ENCODE data around the gene AMDHD2.

The AMDHD2 gene

GRCh38 chr16:2499454-2499853 is 20.7 kb upstream of the AMDHD2 start:
- DNase-seq (ENCODE audit: low read depth in 3 of 3), result no peak

DNA sequence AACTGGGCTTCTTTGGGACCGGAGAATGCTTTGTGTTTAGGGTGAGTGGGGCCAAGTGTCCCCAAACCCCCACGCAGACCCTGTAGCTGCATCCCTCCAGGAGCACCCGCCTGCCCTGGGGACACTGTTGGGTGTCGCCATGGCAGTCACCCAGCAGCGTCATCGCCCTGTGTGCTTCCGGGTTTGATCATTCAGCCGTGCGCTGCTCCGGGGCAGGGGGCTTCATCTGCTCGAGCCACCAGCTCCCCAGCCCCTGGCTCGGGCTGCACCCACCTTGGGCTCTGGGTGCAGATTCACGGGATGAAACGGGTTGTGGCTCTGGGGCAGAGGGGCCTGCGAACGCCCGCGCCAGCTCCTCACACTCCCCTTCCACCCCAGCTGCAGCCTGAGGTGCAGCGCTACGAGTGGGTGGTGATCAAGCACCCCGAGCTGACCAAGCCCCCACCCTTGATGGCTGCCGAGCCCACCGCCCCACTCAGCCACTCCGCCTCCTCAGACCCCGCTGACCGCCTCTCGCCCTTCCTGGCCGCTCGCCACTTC is 20.2 kb upstream of the AMDHD2 start:
- DNase-seq (ENCODE audit: low read depth in 3 of 3), result no peak

DNA sequence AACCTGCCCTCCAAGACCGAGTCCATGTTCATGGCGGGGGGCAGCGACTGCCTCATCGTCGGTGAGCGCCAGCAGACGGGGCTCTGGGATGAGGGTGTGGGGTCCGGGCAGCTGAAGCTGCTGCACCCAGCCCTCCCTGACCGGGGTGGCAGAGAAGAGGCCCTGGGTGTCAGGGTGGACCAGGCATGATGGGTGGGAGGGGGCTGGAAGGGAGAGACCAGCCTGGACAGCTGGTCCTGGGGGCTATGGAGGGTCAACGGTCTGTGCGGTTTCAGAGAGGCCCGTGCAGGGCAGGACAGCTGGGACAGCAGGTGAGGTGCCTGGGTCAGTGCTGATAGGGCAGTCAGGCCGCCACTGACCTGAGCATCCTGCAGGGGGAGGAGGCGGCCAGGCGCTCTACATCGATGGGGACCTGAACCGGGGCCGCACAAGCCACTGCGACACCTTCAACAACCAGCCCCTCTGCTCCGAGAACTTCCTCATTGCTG is 19.7 kb upstream of the AMDHD2 start:
- DNase-seq (ENCODE audit: low read depth in 3 of 3), result no peak

DNA sequence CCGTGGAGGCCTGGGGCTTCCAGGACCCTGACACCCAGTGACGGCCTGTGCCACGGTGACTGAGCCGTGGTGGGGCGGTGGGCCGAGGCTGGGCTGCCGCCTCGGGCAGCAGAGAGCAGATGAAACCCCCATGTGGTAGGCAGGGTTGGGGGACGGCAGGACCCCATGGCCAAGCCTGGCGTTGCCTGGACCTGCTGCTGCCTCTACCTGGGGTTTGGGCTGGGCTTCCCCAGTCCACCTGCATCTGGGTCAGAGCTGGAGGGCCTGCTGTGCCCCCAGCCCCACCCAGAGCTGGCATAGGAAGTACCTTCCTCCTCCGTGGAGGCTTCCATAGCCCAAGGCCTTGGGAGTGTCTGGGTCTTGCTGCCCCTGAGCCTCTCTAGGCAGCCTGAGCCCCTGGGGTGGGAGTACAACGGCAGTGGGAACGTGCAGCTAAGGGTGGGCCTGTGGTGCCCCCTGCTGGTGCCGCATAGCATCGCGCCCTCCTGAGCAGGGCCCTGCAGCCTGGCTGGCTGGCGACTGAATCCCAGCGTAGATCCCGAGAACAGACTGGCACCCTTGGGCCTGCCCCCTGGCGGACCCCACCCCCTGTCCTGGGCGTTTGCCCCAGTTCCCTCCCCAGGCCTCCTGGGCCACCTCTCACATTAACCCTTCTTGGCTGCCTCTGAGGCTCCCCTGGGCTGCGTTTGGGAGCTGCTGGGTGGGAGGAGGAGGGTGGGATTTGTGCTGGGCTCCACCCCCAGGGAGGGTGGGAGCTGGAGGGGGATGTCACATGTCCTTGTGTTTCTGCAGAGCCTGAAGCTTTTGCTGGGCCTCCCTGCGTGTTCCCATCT is 19.0 kb upstream of the AMDHD2 start:
- DNase-seq (ENCODE audit: low read depth in 3 of 3), result peak; percentile 64 to 78 (median 66)

- DNase-seq (ENCODE audit: low read depth in 3 of 3), result no peak
These were observed 17.9 kb upstream of the AMDHD2 start for GRCh38 chr16:2501946-2502895.

DNA sequence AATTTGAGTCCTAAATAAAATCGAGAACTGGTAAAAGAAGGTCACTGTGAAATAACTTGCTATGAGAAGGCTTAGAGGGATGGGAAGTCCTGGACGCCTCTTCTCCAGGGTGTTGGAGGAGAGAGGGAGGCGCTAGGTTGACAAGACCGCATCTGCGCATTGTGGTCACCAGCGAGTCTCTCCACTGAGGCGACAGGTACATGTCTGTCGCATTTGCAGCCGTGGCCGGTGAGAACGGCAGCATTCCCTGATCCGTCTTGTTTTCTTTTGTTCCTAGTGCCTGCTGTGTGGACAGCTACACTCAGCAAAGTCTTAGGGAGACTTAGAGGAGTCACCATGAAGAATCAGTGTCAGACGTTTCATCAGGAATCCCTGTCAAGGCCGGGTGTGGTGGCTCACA is 14.5 kb upstream of the AMDHD2 start:
- no peak for DNase-seq (ENCODE audit: low read depth in 3 of 3)

GRCh38 chr16:2507052-2507659 is 13.0 kb upstream of the AMDHD2 start:
- DNase-seq (ENCODE audit: low read depth in 3 of 3), result no peak

DNA sequence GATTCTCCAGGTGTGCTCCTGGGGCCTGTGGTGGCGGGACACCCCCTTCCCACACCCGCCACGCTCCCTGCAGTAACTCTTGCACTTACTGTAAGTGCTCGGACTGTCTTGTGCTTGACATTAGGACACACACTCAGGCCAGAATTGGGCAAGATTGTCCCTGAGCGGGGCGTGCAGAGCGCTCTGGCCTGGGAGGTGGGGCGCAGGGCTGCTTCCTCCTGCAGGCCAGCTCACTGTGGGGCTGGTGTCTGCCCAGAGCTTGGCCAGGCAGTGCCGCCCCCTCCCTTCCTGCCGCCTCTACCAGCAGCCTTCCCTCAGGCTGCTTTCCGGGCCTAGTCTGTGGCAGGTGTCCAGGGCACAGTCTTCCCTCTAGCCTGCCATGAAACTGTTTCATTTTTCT is 12.5 kb upstream of the AMDHD2 start:
- DNase-seq (ENCODE audit: low read depth in 3 of 3), result no peak

GRCh38 chr16:2508722-2509400 is 11.3 kb upstream of the AMDHD2 start:
- no peak for DNase-seq (ENCODE audit: low read depth in 3 of 3)

GRCh38 chr16:2511128-2511800 is 8.9 kb upstream of the AMDHD2 start:
- DNase-seq (ENCODE audit: low read depth in 3 of 3), result no peak

GRCh38 chr16:2511996-2512734 is 8.0 kb upstream of the AMDHD2 start:
- DNase-seq (ENCODE audit: low read depth in 3 of 3), result no peak

DNA sequence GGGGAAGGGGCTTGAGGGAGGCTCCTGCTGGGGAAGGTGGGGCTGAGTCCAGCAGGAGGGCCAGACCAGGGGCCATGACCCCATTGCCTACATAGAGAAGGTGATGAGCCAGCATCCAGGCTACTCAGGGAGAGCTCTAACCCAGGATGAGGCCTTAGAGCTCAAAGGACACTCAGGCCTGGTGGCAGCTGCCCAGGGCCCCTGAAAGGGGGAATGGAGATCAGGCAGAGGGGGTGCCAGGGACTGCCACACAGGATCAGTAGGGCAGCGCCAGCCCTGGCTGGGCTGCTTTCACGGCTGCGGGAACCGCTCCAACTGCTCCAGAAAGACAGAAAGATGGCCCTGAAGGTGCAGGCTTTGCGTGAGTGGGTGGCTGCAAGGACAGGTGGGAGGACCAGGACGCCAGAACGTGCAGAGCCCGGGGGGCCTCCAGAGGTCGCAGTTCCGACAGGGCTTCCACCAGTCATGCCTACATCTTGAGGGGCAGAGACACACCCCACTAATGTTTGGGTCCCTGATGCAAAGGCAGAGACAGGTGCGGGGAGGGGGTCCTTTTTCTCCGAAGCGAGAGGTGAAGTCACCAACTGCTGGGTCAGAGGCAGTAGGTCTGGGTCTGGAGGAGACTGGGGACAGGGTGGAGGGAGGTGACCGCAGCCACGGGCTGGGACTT is 7.3 kb upstream of the AMDHD2 start:
- DNase-seq (ENCODE audit: low read depth in 3 of 3), result no peak

GRCh38 chr16:2513405-2514332 is 6.5 kb upstream of the AMDHD2 start, which contains the start of gene ATP6V0C:
ATP6V0C (plus strand) TSS chr16:2513952; CDS start chr16:2514104, 152 bp downstream.
- DNase-seq (ENCODE audit: low read depth in 3 of 3), result peak; percentile 77 to 86 (median 79)

- DNase-seq (ENCODE audit: low read depth in 3 of 3), result peak in 1 of 3 experiments; percentile 24
These were observed 5.6 kb upstream of the AMDHD2 start for GRCh38 chr16:2514333-2515179.

GRCh38 chr16:2515180-2515851 is 4.9 kb upstream of the AMDHD2 start:
- DNase-seq (ENCODE audit: low read depth in 3 of 3), result no peak

- DNase-seq (ENCODE audit: low read depth in 3 of 3), result no peak
These were observed 3.6 kb upstream of the AMDHD2 start for GRCh38 chr16:2516391-2517240.

Measured in stimulated activated CD4-positive, alpha-beta T cell treated with anti-CD3 and anti-CD28 coated beads, TNF-alpha, amount 100 ng/mL, for 24 hours (primary cell).